ENCODE measurements around the gene SHC2. TPM values are rescaled to one million over a fixed set of nuclear protein-coding genes. Genes with fewer than 3 reads are reported as not detected.

The SHC2 gene
- total RNA-seq, 1 experiment from 2014 or later = 16.6 TPM

DNA sequence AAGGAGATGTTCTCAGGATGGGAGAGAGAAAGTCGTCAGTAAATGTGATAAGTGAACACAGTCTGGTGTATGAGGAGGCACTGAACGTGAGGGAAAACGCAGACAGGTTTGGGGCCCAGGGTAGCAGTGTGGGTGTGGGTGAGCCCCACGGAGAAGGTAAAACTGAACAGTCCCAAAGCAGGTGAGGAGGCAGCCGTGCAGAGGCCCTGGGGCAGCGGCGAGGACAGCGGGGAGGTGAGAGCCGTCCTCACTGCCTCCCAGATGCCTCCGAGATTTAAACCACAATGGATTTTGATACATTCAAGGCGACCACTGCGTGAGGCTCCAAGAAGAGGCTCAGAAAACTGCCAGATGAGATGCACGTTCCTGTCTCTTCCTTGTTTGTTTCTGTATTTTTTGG is 14.5 kb upstream of the SHC2 start:
- no peak overlapping the region for H3K14ac ChIP-seq (ENCODE audit: insufficient read depth, low read length)
- no peak overlapping the region for H3K23ac ChIP-seq (ENCODE audit: insufficient read length, low read depth, low read length)
- no CpG with 5 or more reads among the region's 13 CpGs for WGBS (ENCODE audit: extremely low coverage, insufficient read length, low lambda C conversion rate)
- H3T11ph ChIP-seq (ENCODE audit: low read length) = no peak overlapping the region
- no peaks in the 10 kb centered on the region for H3K79me1 ChIP-seq (ENCODE audit: insufficient read depth, low read depth, low read length, poor library complexity, severe bottlenecking)
- no peak for DNase-seq
- H2AK5ac ChIP-seq (ENCODE audit: insufficient read length, low read length) = no peak overlapping the region
- TF ChIP-seq, protein P1, sequence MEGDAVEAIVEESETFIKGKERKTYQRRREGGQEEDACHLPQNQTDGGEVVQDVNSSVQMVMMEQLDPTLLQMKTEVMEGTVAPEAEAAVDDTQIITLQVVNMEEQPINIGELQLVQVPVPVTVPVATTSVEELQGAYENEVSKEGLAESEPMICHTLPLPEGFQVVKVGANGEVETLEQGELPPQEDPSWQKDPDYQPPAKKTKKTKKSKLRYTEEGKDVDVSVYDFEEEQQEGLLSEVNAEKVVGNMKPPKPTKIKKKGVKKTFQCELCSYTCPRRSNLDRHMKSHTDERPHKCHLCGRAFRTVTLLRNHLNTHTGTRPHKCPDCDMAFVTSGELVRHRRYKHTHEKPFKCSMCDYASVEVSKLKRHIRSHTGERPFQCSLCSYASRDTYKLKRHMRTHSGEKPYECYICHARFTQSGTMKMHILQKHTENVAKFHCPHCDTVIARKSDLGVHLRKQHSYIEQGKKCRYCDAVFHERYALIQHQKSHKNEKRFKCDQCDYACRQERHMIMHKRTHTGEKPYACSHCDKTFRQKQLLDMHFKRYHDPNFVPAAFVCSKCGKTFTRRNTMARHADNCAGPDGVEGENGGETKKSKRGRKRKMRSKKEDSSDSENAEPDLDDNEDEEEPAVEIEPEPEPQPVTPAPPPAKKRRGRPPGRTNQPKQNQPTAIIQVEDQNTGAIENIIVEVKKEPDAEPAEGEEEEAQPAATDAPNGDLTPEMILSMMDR (conservative IDR thresholded peaks at IDR 0.05) = no peak
- H3K4me3 Mint-ChIP-seq = no peak overlapping the region
- no peak overlapping the region for H3K56ac ChIP-seq (ENCODE audit: insufficient read length, low read depth, low read length)
- H3K4ac ChIP-seq (ENCODE audit: low read depth, low read length) = no peak overlapping the region
- no peaks in the 10 kb centered on the region for H3K23me2 ChIP-seq (ENCODE audit: insufficient read length, low read depth, low read length, poor library complexity, severe bottlenecking)
- H2BK12ac ChIP-seq (ENCODE audit: insufficient read length, low read depth, low read length) = no peak overlapping the region
- H3K18ac ChIP-seq (ENCODE audit: insufficient read length, low read depth, low read length) = no peak overlapping the region
- H2AFZ ChIP-seq (ENCODE audit: low read length) = no peak overlapping the region
- no peak overlapping the region for H4K8ac ChIP-seq (replicated peaks; ENCODE audit: insufficient read length, low read depth, low read length)
- no peaks in the 10 kb centered on the region for H3K4me1 ChIP-seq (ENCODE audit: insufficient read depth, low read length)
- no peak overlapping the region for H2BK15ac ChIP-seq (ENCODE audit: low read depth, low read length)
- H4K5ac ChIP-seq (ENCODE audit: insufficient read length, low read depth, low read length) = no peak overlapping the region
- no peak overlapping the region for H3K27ac Mint-ChIP-seq
- H3K4me2 ChIP-seq (ENCODE audit: insufficient read depth, insufficient read length, low read length) = no peak overlapping the region
- H2BK5ac ChIP-seq (ENCODE audit: insufficient read length, low read length) = no peak overlapping the region
- no peak overlapping the region for H2BK120ac ChIP-seq (ENCODE audit: low read depth, low read length, poor library complexity, severe bottlenecking)
- H3K79me2 ChIP-seq (ENCODE audit: insufficient read depth, low read length) = no peaks in the 10 kb centered on the region
- H3K9me3 Mint-ChIP-seq = peaks cover 2 to 6% of the 10 kb centered on the region in 2 experiments; a peak in 4 of 5 replicates
- H3K27me3 ChIP-seq (ENCODE audit: insufficient read depth, low read length) = no peaks in the 10 kb centered on the region
- H4K20me1 ChIP-seq (ENCODE audit: control insufficient read depth, insufficient read depth, insufficient read length) = no peaks in the 10 kb centered on the region
- peaks cover 7 to 15% of the 10 kb centered on the region in 2 experiments for H3K4me1 Mint-ChIP-seq
- no peak overlapping the region for H3K27ac ChIP-seq (ENCODE audit: insufficient read length, low read depth, low read length)
- H3K36me3 Mint-ChIP-seq (ENCODE audit: insufficient read depth in 1 of 3, low read depth in 3 of 3) = peaks cover 1 to 2% (median 2%) of the 10 kb centered on the region in 3 experiments; a peak in 4 of 7 replicates
- H3K9me3 ChIP-seq (ENCODE audit: control insufficient read depth, low read depth, low read length) = no peaks in the 10 kb centered on the region
- H3K9ac ChIP-seq (ENCODE audit: extremely low read depth, insufficient read length, low read length) = no peak overlapping the region
- H2BK20ac ChIP-seq (ENCODE audit: low read depth, low read length, poor library complexity, severe bottlenecking) = no peak overlapping the region
- H3K27me3 Mint-ChIP-seq (ENCODE audit: low read depth) = peaks cover 8% of the 10 kb centered on the region
- H4K91ac ChIP-seq (ENCODE audit: insufficient read length, low read depth, low read length) = no peak overlapping the region
